ENCODE measurements around the gene H1-8.

GRCh38 chr3:129576514-129577352 lies 33.8 kb downstream of the H1-8 start:
- no peak for TF ChIP-seq CTCF (IDR thresholded peaks at IDR 0.05)
- no peak for TF ChIP-seq POLR2A (IDR thresholded peaks at IDR 0.05)

Data from tibial nerve (tissue), 3 donors.